DMS79 treated with DMSO at 0.1 percent for 48 hours (cell line): ENCODE results near the gene MACROD2.
"Not testable (repeated sequence)": the region's sequence is repeated elsewhere in the genome, so short reads cannot be mapped to it uniquely, and the experiment has no call there.

ENCODE experiments used
- DNase-seq: peaks from one replicate; lab custom pipeline; 2025; lab: John Stamatoyannopoulos, UW

The MACROD2 gene

DNA sequence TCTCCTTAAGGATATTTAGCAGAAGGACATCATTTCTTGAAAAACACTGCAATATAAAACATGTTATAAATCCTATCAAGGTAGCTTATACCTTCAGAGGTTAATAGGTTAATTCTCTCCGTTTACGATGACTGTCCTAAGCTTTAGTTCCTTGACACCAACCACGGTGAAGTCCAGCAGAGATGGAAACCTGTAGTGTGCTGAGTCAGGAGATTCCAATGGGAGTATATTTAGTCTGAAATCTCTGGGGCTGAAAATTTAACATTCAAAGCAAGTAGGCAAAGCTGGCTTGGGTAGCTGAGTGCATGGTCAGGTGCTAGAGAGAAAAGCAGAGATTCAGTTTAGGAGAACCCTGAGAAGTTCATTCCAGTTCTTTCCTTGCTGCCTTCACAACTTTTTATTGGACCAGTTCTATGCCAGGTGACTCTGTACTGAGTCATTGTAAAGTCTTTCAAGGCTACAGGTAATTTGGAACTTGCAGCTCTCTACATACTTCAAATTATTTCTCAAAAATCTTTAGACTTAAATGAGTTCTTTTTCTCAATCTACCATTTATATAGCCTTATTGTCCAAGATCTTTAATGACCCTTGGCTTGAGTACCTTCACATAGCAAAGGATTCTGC lies 1351.5 kb downstream of the MACROD2 start:
- no peak for DNase-seq

DNA sequence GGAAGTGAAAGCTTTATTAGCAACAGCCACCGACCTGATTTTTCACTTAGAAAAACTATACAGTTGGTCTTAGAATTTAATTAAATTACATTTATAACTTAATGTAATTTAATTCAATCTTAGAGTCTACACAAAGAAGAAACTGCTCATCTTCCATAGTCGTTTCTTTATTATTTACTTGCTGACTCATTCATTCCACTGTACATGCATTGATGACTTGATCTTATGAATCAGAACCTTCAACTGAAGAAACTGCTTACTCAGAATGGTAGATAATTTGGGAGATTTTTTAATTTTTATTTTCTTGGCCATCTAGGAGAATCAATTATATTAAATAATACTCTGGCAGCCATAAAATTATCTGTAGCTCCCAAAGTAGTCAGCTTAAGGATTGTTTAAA lies 1363.7 kb downstream of the MACROD2 start:
- no peak for DNase-seq

GRCh38 chr20:15362849-15363248 lies 1367.5 kb downstream of the MACROD2 start:
- no peak for DNase-seq

DNA sequence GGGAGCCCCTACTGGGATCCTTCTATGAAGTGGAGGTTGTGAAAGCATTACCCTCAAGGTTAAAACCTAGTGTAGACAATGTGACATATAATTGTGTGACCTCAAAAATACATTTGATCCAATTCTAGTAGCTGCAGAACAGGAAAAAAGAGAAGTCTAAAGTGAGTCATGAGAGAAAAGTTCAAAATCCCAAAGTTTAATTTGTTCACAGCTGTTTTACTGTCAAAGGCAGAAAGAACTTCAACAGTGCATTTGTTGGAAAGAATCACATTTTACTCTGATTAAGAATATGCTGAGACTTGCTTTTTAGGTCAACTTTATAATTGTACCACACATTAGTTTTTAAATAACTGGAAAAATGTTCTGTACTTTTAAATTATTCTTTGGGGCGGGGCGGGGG lies 1369.5 kb downstream of the MACROD2 start:
- no peak for DNase-seq

GRCh38 chr20:15370370-15370769 lies 1375.1 kb downstream of the MACROD2 start:
- no peak for DNase-seq

DNA sequence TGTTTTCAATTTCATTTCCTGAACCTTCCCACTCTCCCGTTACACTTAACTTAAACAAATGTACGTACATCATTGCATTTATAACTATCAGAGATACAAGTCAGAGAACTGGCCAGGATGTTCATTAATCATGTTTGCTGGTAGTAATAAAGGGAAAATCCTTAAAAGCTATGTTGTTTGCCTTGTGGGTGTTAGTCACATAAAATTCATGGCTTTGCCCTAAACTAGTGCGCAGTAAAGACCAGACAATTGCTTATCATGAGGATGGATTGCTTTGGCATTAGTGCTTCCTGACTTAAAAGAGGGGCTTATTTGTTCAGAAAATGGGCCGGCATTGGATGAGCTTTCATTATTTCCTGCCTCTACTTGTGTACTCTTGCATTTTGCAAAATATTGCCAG lies 1379.4 kb downstream of the MACROD2 start:
- DNase-seq = no peak

GRCh38 chr20:15375836-15376235 lies 1380.5 kb downstream of the MACROD2 start:
- no peak for DNase-seq

DNA sequence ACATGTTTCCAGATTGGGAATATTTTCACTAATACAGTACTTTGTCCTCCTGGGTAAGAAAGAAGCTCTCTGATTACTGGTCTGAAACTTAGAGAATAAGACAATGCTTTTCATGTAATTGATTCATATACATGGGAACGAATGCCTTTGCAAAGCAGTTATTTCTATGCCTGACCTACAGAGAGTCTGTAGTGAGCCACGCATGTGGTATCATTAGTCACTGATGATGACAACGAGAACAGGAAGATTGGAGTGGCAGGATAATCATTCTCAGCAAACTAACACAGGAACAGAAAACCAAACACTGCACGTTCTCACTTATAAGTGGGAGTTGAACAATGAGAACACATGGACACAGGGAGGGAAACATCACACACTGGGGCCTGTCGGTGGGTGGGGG lies 1382.3 kb downstream of the MACROD2 start:
- not testable (repeated sequence) for DNase-seq

GRCh38 chr20:15378151-15378550 lies 1382.8 kb downstream of the MACROD2 start:
- DNase-seq = no peak

- no peak for DNase-seq
These were observed 1384.5 kb downstream of the MACROD2 start for GRCh38 chr20:15379681-15380296.

GRCh38 chr20:15380770-15381169 lies 1385.5 kb downstream of the MACROD2 start:
- DNase-seq = no peak

DNA sequence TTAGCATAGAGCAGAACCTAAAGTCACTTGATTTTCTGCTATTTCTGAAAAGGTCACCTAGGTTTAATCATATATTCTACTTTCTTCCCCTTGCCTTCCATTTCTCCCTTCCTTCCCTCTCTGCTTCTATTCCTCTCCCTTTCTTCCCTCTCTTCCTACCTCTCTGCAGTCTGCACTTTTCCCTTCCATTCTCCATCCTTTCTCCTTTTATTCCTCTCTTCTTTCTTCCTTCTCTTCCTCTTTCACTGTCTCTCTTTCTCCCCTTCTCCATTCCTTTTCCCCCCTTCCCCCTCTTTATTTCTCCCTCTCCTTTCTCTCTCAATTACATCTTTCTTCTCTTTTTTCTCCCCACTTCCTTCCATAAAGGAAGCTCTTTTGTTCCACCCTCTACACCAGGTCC lies 1391.9 kb downstream of the MACROD2 start:
- DNase-seq = no peak

- no peak for DNase-seq
These were observed 1400.1 kb downstream of the MACROD2 start for GRCh38 chr20:15395457-15395856.

DNA sequence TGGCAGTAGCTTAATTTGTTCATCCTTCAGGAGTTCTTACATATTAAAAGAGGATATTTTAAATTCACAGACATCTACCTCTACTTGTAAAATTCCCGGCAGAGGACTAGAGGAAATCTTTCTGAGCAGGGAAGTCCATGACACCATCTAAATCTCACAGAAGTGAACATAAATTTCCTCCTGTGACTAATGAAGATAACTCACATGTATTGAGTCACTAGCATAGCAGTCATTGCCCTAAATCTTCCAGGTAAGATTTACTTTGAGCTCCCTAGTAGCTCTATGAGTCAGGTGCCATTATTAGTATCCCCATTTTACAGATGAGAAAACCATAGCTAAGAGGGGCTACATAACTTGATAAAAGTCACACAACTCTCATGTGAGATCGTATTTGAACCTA lies 1400.7 kb downstream of the MACROD2 start:
- no peak for DNase-seq

DNA sequence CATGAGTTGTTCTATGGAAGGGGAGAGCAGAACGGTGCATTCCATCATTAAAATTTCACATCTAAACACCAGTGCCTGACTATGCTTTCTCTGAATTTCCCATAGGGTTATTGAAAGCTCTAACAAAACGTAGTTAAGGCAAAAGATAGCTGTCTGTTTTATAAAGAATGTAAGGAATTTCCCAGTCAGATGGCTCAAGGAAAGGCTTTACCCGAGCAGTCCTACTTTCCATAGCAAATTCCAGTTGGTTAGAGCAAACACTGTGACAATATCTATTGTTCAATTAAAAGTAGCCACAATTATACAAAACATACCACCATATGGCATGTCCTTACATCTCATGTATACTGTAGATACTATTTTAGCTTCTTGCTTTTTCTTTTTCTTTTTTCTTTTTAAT lies 1401.6 kb downstream of the MACROD2 start:
- no peak for DNase-seq

- no peak for DNase-seq
These were observed 1404.5 kb downstream of the MACROD2 start for GRCh38 chr20:15399781-15400180.

GRCh38 chr20:15406072-15406471 lies 1410.8 kb downstream of the MACROD2 start:
- DNase-seq = no peak

- DNase-seq = no peak
These were observed 1416.5 kb downstream of the MACROD2 start for GRCh38 chr20:15411781-15412180.

DNA sequence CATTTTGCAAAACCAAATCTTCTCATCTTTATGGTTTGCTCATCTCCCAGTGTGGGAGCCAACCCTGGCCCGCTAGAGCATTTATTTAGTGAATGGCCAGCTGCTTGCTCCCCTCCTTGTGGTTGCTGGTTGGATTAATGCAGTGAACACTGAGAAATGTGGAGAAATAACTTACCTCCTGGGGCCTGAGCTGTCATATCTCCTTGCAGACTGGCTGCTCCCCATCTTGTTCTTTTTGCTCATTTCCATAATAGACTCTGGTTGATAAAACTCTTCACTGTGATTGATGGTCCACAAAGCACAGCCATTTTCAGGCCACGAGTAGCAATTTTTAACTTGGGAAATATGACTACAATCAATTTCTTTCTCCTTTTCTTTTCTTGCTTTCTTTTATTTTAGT lies 1420.6 kb downstream of the MACROD2 start:
- DNase-seq = no peak

GRCh38 chr20:15419856-15420255 lies 1424.5 kb downstream of the MACROD2 start:
- no peak for DNase-seq

DNA sequence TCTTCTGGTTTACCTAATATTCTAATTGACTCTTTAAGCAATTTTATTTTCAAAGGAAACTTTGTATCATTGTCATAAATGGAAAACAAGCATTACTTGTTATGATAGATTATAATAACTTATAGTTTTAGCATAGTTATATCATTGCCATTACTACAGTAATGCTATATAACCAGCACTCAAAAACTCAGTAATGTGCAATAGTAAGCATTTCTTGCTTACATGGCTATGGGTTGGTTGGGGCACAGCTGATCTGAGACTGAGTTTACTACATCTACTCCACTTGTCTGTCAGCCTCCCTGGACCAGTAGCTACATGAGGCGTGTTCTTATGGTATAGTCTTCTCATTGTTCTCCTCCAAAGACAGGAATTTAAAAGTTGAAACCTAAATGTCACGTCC lies 1427.7 kb downstream of the MACROD2 start:
- no peak for DNase-seq

DNA sequence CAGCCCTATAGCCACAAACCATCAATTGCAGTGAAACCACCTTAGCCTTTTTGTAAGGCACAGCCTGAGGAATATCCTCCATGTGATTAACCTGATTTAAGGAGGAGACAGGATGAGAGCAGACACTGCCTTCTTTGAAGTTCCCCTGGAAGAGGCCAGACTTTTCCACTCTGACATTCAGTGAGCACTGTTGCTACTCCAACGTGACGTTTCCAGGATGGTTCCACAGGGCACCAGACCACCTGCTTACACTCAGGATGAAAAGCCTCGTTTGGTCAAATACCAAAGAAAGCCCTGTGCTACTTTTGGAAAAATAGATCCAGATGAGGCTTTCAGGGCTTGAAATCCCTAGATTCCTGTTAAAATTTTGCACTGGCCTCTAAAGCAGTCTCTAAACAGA lies 1444.2 kb downstream of the MACROD2 start:
- DNase-seq = no peak

- no peak for DNase-seq
These were observed 1444.9 kb downstream of the MACROD2 start for GRCh38 chr20:15440049-15440820.
